T-cell (primary cell): ENCODE results near the gene CAAP1. TPM values are rescaled to one million over a fixed set of nuclear protein-coding genes. Genes with fewer than 3 reads are reported as not detected.

Experiments used
- ATAC-seq, 4 experiments: fragments of 200-7000 bp in 3 of 4; fragments of 150-1000 bp in 1 of 4; cut with Tn5 transposase; replicated peaks in 1 of 4; 1 replicate in 3 of 4; 2 replicates in 1 of 4; pipeline ENCODE4 v1.10.0; 2021; ENCODE audit warnings: moderate library complexity in 3 of 4, mild to moderate bottlenecking in 2 of 4, moderate number of reproducible peaks in 1 of 4
- CTCF ChIA-PET, 2 donors: fragments of 300-600 bp; sonication (Branson Sonifier 250); formaldehyde crosslinking; loops; one replicate each; lab custom pipeline; 2022; ENCODE audit warnings: antibody characterized with exemption in 2 of 2; lab: Charles Lee
- POLR2A ChIA-PET, 2 donors: fragments of 300-600 bp; sonication (Branson Sonifier 250); formaldehyde crosslinking; loops; one replicate each; lab custom pipeline; 2022; ENCODE audit warnings: antibody characterized with exemption in 2 of 2; lab: Charles Lee
- DNase-seq, 35 experiments: peaks; one replicate each; pipeline versions ENCODE4 v3.0.0 to v3.0.0-alpha.2; 2013 to 2023
- H3K27ac ChIP-seq: one replicate; pipeline ENCODE4 v1.5.1; 2013; ENCODE audit warnings: low read length
- H3K27me3 ChIP-seq, 2 experiments: replicated peaks in 1 of 2; 1 replicate in 1 of 2; 2 replicates in 1 of 2; pipeline versions ENCODE4 v1.6.1 to v1.7.0; 2013; ENCODE audit warnings: low read length in 1 of 2, mixed read lengths in 1 of 2; ENCODE audit not compliant: control insufficient read depth in 2 of 2, insufficient read depth in 2 of 2; ENCODE audit errors: extremely low read depth in 1 of 2
- H3K36me3 ChIP-seq, 2 donors: 1 replicate in 1 of 2; 2 replicates in 1 of 2; pipeline versions ENCODE4 v1.6.1 to v1.7.0; 2013; ENCODE audit warnings: low read length in 1 of 2; ENCODE audit not compliant: control insufficient read depth in 2 of 2, insufficient read depth in 1 of 2; ENCODE audit errors: extremely low read depth in 1 of 2
- H3K4me1 ChIP-seq, 2 experiments: 1 replicate in 1 of 2; 2 replicates in 1 of 2; pipeline versions ENCODE4 v1.6.1 to v1.7.0; 2013; ENCODE audit warnings: low read length in 2 of 2, mixed read lengths in 1 of 2; ENCODE audit not compliant: insufficient read depth in 2 of 2, control insufficient read depth in 1 of 2; ENCODE audit errors: extremely low read depth in 1 of 2
- H3K4me3 ChIP-seq, 2 donors: 1 replicate in 1 of 2; 2 replicates in 1 of 2; pipeline versions ENCODE4 v1.5.1 to v1.7.0; 2013; ENCODE audit warnings: mild to moderate bottlenecking in 2 of 2, low read length in 1 of 2, moderate library complexity in 1 of 2; ENCODE audit not compliant: control insufficient read depth in 1 of 2; ENCODE audit errors: extremely low read depth in 1 of 2
- H3K9me3 ChIP-seq: 2 replicates; pipeline ENCODE4 v1.7.0; 2013
- H3K27ac Mint-ChIP-seq, 2 donors: one replicate each; pipeline ENCODE4 v1.8.0; 2020 to 2021; ENCODE audit warnings: mild to moderate bottlenecking in 2 of 2, mixed read lengths in 2 of 2
- H3K27me3 Mint-ChIP-seq, 2 donors: one replicate each; pipeline ENCODE4 v1.8.0; 2021 to 2022; ENCODE audit warnings: mixed read lengths in 2 of 2
- H3K36me3 Mint-ChIP-seq: one replicate; pipeline ENCODE4 v1.8.0; 2021; ENCODE audit warnings: mixed read lengths
- H3K4me1 Mint-ChIP-seq, 3 donors: one replicate each; pipeline ENCODE4 v1.8.0; 2020 to 2022; ENCODE audit warnings: mixed read lengths in 3 of 3, mild to moderate bottlenecking in 1 of 3
- H3K4me3 Mint-ChIP-seq, 3 donors: one replicate each; pipeline ENCODE4 v1.8.0; 2020 to 2022; ENCODE audit warnings: mild to moderate bottlenecking in 3 of 3, mixed read lengths in 3 of 3, moderate library complexity in 3 of 3
- H3K9me3 Mint-ChIP-seq, 3 donors: one replicate each; pipeline ENCODE4 v1.8.0; 2020 to 2022; ENCODE audit warnings: mixed read lengths in 3 of 3
- WGBS: methylation state at CpG from one replicate; pipeline ENCODE4 v1.1.5; 2013; ENCODE audit warnings: missing lambda C conversion rate; ENCODE audit not compliant: insufficient coverage; 5-methylcytosine and 5-hydroxymethylcytosine counted together
- total RNA-seq, 35 experiments: library from RNA in 6 of 35; stranded (reverse) in 6 of 35; fragments of 120-200 nt in 1 of 35; gene quantifications; one replicate each; pipeline versions ENCODE4 v1.2.1 to v1.2.4 and lab custom pipeline; 2013 to 2026

CAAP1 gene
- total RNA-seq, 5 donors from 2014 or later (not counting 1 experiment from before 2014, with no cell fraction given), result 13.0 to 21.5 (median 16.3) TPM

GRCh38 chr9:26801772-26802171 is 90.8 kb downstream of the CAAP1 start:
- no peak for DNase-seq
- H3K36me3 ChIP-seq, result no peaks in the 10 kb centered on the region
- Mint-ChIP-seq H3K4me1 (no peaks in the 10 kb centered on the region), H3K27me3 (no peaks in the 10 kb centered on the region), H3K27ac (no peak overlapping the region), H3K9me3 (no peaks in the 10 kb centered on the region), H3K36me3 (no peaks in the 10 kb centered on the region), H3K4me3 (no peak overlapping the region)
- no peaks in the 10 kb centered on the region for H3K9me3 ChIP-seq
- ChIA-PET CTCF (no interaction called here), POLR2A (no interaction called here)
- 56% methylated on average over 1 of the region's 3 CpGs for WGBS
- H3K27ac ChIP-seq, result no peak overlapping the region
- no peak overlapping the region for H3K4me3 ChIP-seq
- H3K27me3 ChIP-seq, result no peaks in the 10 kb centered on the region
- ATAC-seq, result no peak
- H3K4me1 ChIP-seq, result no peaks in the 10 kb centered on the region

- CTCF ChIA-PET, result no interaction called here
- DNase-seq, result no peak
- no peak overlapping the region for H3K4me3 ChIP-seq
- no peaks in the 10 kb centered on the region for H3K27me3 ChIP-seq
- POLR2A ChIA-PET, result no interaction called here
- H3K27ac ChIP-seq, result no peak overlapping the region
- no peaks in the 10 kb centered on the region for H3K4me1 ChIP-seq
- H3K9me3 ChIP-seq, result no peaks in the 10 kb centered on the region
- no peaks in the 10 kb centered on the region for H3K36me3 ChIP-seq
- H3K4me3 Mint-ChIP-seq, result no peak overlapping the region
- ATAC-seq, result no peak
- H3K36me3 Mint-ChIP-seq, result no peaks in the 10 kb centered on the region
- H3K9me3 Mint-ChIP-seq, result no peaks in the 10 kb centered on the region
- no peaks in the 10 kb centered on the region for H3K27me3 Mint-ChIP-seq
- no peak overlapping the region for H3K27ac Mint-ChIP-seq
- H3K4me1 Mint-ChIP-seq, result no peaks in the 10 kb centered on the region
Observed at GRCh38 chr9:26800322-26800721, 92.3 kb downstream of the CAAP1 start.

GRCh38 chr9:26791274-26791673 is 101.3 kb downstream of the CAAP1 start:
- no CpG with 5 or more reads among the region's 5 CpGs for WGBS
- H3K27ac ChIP-seq, result no peak overlapping the region
- Mint-ChIP-seq H3K27ac (no peak overlapping the region), H3K4me3 (no peak overlapping the region), H3K9me3 (peaks cover 3 to 6% (median 5%) of the 10 kb centered on the region in 3 donors), H3K4me1 (no peaks in the 10 kb centered on the region), H3K36me3 (no peaks in the 10 kb centered on the region), H3K27me3 (peaks cover 0 to 6% of the 10 kb centered on the region in 2 donors)
- no peaks in the 10 kb centered on the region for H3K9me3 ChIP-seq
- H3K4me3 ChIP-seq, result no peak overlapping the region
- ChIA-PET CTCF (no interaction called here), POLR2A (no interaction called here)
- no peaks in the 10 kb centered on the region for H3K27me3 ChIP-seq
- H3K4me1 ChIP-seq, result no peaks in the 10 kb centered on the region
- no peaks in the 10 kb centered on the region for H3K36me3 ChIP-seq
- no peak for ATAC-seq
- DNase-seq, result no peak

Other genes starting within 250 kb of the CAAP1 start
- 10 to 100 TPM; 19.9 to 29.9 (median 23.7) TPM for gene PLAA, start 54.4 kb upstream of the CAAP1 start, total RNA-seq
- gene IFT74, start 63.6 kb upstream of the CAAP1 start, total RNA-seq, result 10 to 100 TPM in 2 of 5 donors, 1 to 10 TPM in 3; 6.2 to 11.1 (median 8.9) TPM
- not detected for gene LRRC19, start 112.9 kb upstream of the CAAP1 start, total RNA-seq
- gene TEK, start 216.4 kb upstream of the CAAP1 start, total RNA-seq, result under 1 TPM in 1 of 5 donors, not detected in 4; 0.16 TPM